ENCODE data around the gene IFT25.

- TF ChIP-seq CTCF (IDR thresholded peaks at IDR 0.05) (no peak), POLR2A (IDR thresholded peaks at IDR 0.05) (no peak)
Observed at GRCh38 chr1:53913352-53914033, 32.0 kb downstream of the IFT25 start.
